ENCODE data around the gene NMNAT1. TPM values are rescaled to one million over a fixed set of nuclear protein-coding genes. Genes with fewer than 3 reads are reported as not detected.

NMNAT1 gene
- 10 to 100 TPM; 11.3 to 13.8 TPM for total RNA-seq

DNA sequence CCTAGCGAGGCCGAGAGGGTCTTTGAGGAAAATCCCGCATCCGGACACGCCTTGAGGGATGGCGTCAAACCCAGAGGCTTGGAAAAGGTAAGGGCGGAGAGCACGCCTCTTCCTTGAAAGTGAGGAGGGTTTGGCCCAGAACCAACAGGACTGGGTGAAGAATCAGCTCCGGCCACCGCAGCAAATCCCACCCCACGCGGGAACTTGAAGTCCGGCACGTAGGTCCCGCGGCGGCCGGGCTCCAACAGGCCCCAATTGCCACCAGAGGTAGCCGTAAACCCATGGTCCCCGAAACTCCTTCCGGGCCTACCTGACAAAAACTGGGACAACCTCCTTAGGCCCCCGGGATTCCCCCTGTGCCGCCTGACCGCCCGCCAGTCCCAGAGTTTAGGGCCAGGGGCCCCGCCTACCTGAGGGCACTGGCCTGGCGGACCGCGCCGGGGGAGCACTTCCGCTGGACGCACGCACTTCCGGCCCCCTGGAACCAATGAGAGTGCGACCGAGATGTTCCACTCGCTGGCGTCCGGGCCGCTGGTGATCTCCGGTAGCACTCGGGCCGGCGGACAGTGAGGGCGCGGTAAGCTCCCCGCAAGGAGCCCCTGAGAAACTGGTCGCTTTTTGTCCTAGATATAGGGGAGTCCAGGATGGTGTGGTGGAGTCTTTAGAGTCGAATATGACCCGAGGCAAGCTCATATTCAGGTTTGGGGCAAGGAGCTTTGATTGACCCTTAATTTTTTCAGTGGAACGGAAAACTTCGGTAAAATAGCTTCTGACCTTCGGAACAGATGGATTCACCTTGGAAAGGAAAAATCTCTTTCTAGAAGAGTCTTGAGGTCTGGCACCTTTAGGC is at the start of gene NMNAT1, which contains the start of gene LZIC:
Gene NMNAT1, plus strand, starts transcription at position 537 of the 850 bp plus-strand sequence. CDS start 28,599 bp downstream, outside the sequence.
Gene LZIC, minus strand, starts transcription at position 453 of the 850 bp plus-strand sequence. CDS start 6,772 bp downstream, outside the sequence.
- ChIA-PET POLR2A (interaction anchor here (0.7 to 1.8 kb wide), 5 partner anchors 32 to 455 kb away, joined by 3 to 6 read pairs (median 4); partner anchors contain the start of gene PGD), CTCF (interaction anchor here (1.0 to 2.4 kb wide), 4 partner anchors 39 to 140 kb away, joined by 3 to 11 read pairs (median 6); no protein-coding TSS in a partner anchor)

DNA sequence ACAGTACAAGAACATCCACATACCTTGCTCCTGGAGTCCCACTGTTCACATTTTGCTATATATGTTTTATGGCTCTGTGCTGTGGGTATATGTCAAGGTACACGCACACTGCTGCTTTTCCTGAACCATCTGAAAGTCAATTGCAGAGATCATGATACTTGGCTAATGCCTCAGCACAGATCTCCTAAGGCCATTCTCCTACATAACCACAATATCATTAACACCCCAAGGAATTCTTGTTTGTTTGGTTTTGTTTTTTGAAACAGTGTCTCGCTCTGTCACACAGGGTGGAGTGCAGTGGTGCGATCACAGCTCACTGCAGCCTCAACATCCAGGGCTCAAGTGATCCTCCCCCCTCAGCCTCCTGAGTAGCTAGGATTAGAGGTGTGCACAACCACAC is 49.2 kb upstream of the NMNAT1 start:
- ChIA-PET CTCF (interaction anchor here (1.0 kb wide), 1 partner anchor 9 kb away, joined by 5 read pairs; no protein-coding TSS in a partner anchor), POLR2A (no interaction called here)

DNA sequence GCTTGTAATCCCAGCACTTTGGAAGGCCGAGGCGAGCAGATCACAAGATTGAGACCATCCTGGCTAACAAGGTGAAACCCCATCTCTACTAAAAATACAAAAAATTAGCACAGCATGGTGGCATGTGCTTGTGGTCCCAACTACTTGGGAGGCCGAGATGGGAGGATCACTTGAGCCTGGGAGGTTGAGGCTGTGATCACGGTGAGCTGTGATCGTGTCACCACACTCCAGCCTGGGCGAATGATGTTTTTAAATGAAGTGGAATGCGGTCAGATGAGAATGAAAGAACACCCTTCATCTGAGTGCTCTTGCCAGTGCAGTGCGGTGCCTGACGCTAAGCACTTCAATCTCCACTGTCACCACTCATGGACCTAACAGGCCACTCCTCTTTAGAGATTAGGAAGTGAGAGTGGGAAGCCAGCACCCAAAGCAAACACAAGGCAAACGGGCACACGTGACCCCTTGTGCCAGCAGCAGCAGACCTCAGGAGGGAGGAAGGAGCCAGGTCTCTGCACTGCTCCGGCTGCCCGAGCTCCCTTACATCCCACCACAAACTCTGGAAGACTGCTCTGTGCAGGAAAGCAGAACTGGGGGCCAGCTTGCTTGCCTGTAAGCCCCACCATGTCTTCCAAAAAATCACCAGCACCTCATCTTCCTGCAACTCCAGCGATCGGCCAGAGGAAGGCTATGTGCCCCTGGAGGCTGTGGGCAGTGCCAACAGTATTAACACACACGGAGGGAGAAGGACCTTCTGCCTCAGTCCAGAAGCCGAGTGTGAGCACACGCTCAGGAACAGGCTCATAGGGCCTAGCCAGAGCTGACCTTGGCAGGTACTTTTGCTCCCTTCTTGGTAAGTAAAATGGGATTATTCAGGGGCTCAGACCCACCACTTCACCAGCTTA is 42.9 kb upstream of the NMNAT1 start:
- CTCF ChIA-PET, result interaction anchor here (0.7 to 0.8 kb wide), 2 partner anchors 67 to 115 kb away, joined by 3 read pairs; no protein-coding TSS in a partner anchor
- POLR2A ChIA-PET, result interaction anchor here (0.7 kb wide), 1 partner anchor 274 kb away, joined by 4 read pairs; no protein-coding TSS in a partner anchor

DNA sequence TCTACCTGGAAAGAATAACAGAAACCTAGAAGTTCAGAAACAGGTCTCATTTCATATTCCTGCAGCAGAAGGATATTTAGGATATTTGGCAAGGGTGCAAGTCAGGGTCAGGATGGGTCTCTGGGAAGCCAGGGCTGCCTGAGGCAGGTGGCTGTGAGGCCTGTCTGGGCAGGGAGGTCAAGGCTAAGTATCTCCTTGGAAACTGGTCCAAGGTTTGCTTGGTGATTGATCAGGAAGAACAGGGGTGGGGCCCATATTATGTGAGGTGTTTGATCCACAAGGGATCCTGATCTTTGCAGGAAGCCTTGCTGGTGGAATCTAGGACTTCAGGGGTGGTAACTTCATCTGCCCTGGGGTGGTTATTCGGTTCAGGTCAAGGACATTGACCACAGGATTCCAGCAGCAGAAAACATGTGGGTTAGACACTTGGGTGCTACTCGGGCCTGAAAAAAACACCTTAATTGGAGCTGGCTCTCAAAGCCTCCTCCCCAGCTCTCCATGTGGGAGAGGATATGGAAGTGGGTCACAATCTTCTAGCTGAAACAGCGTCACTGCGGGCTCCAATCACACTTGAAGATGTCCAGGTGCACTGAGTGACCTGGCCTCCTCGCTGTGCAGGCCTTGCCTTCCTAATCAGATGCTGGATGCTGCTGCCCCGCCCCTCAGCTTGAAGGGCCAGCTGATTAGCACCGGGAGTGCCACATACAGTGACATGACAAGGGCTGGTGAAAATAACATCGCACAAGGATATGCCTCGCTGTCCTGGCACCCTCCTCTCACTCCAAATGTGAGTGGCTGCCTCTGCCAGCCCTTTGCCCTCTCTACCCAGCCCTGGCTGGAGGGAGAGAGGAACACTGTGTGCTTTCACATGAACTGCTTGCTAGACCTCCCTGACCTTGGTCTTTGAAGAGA is 41.9 kb upstream of the NMNAT1 start:
- POLR2A ChIA-PET, result no interaction called here

DNA sequence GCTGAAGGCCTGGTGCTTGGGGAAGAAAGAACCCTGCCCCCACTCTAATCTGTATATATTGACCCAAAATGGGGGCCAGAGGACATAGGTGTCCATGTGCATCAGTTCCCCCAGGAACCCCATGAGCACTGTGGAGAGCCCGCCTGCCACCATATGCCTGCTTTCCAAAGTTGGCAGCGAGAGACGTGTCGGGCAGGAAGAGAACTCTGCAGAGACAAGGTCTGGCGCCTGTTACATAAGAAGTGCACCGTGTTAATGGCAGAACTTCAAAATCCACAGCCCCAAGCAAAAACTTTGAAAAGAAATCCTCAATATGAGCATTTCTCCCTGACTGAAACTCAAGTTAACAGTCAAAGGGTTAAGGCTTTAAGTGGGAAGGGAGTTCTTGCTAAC is 41.2 kb upstream of the NMNAT1 start:
- ChIA-PET POLR2A (no interaction called here), CTCF (interaction anchor here (0.6 kb wide), 1 partner anchor 395 kb away, joined by 5 read pairs; no protein-coding TSS in a partner anchor)

More for the DNA sequence above, 41.9 kb upstream of the NMNAT1 start:
- CTCF ChIA-PET, result interaction anchor here (0.6 kb wide), 1 partner anchor 395 kb away, joined by 5 read pairs; no protein-coding TSS in a partner anchor

DNA sequence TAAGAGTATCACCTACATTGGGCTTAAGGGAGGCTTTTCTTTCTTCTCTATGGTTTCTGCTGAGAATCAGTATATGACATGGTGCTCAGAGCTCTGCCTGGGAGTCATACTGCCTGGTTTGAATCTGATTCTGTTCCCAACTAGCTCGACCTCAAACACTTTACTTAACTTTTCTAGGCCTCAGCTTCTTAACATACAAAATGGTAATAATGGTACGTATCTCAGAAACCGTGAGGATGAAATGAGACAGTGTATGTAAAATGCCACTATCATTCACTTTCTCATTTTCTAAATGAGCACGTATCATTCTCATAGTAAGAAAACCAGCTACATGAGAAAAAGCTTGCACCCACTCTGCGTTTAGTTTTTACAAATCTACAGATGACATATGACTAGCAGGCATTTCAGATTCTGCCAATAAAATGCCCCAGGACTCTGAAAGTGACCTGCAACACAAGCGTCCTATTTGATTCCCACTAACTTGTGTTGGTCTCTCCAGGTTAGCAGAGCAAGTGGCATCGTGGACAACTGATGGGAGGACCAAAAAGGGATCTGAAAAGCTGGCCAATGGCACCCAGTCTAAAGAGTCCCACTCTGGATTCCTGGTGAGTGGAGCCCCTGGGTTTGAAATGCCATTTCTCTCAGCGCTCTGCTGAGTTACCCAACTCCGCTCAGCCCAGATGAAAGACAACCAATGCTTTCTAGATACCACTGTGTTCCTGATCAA is 39.3 kb upstream of the NMNAT1 start:
- ChIA-PET POLR2A (interaction anchor here (0.5 to 1.0 kb wide), 6 partner anchors 10 to 377 kb away, joined by 3 to 7 read pairs (median 4); no protein-coding TSS in a partner anchor), CTCF (interaction anchor here (0.7 to 2.1 kb wide), 5 partner anchors 10 to 277 kb away, joined by 3 to 8 read pairs (median 6); partner anchors contain the start of genes LZIC and NMNAT1)

DNA sequence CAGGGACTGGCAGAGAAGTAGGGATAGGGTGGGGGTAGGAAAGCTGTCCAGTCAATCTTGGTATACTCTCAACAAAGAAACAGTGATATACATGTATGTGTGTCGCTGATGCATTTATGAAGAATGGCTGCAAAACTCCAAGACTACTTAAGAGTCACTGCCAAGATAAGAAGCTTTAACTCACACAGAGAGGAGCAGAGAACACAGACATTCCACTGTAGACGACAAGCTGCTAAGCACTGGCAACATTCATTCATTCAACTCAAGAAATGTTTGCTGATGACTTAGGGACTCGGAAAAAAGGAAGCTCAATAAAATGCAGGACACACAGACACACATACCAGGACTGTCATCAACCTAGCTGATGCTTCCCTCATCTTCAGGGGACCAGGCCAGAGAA is 38.7 kb upstream of the NMNAT1 start:
- ChIA-PET POLR2A (interaction anchor here (0.6 kb wide), 1 partner anchor 21 kb away, joined by 7 read pairs; no protein-coding TSS in a partner anchor), CTCF (interaction anchor here (1.5 to 2.1 kb wide), 5 partner anchors 12 to 278 kb away, joined by 4 to 8 read pairs (median 6); partner anchors contain the start of genes LZIC and NMNAT1)

DNA sequence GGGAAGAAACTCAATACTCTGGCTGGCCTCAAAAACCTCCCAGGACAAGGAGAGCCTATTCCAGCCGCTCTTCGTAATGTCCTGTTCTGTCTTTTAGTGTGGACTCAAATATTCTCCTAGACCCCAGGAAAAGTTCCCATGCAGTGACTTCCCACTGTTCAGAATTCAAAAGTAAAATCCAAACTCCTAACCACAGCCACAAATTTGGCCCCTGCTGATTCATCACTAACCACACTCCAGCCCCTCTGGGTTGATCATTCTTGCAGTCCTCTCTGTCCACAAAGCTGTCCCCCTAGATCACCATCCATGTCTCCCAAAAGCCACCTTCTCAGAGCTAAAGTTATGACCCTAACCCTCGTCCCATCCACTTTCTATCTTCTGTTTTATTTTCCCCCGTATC is 38.3 kb upstream of the NMNAT1 start:
- CTCF ChIA-PET, result interaction anchor here (0.7 to 1.9 kb wide), 5 partner anchors 12 to 176 kb away, joined by 3 to 8 read pairs (median 4); partner anchors contain the start of genes LZIC and NMNAT1
- POLR2A ChIA-PET, result interaction anchor here (0.6 kb wide), 1 partner anchor 21 kb away, joined by 7 read pairs; no protein-coding TSS in a partner anchor

DNA sequence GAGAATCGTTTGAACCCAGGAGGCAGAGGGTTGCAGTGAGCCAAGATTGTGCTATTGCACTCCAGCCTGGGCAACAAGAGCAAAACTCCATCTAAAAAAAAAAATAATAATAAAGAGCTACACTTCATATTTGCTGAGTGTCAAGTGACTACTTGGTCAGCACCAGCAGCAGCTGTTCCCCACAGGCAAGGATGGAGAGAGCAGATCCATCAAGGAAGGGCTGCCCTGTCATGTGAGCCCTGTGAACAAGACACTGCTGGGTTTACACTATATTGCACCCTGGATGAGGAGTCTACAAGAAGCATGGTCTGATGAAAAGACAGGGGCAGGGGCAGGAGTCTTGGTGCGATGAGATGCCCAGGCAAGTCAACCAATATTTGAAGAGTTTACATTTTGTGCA is 36.8 kb upstream of the NMNAT1 start:
- POLR2A ChIA-PET, result no interaction called here
- CTCF ChIA-PET, result interaction anchor here (0.8 to 1.7 kb wide), 2 partner anchors 24 to 31 kb away, joined by 3 to 5 read pairs; no protein-coding TSS in a partner anchor

DNA sequence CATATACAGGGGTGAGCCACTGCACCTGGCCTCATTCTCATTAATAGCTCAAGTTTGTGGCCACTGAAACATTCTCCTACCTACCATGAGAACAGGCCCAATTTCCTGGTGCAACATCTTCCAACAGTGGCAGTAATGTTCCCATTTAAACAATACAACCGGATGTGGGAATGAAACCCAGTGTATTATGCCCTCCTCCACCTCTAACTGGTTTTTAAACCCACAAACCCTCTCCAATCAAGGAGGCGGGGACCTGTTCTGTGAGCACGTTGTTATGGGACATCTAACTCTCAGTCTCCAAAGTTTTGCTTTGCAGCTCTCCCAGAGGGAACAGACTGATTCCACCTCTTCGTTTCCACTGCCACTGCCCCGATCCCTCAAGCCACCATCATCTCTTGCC is 35.8 kb upstream of the NMNAT1 start:
- POLR2A ChIA-PET, result no interaction called here
- CTCF ChIA-PET, result interaction anchor here (0.5 to 1.7 kb wide), 5 partner anchors 9 to 453 kb away, joined by 3 to 7 read pairs (median 4); no protein-coding TSS in a partner anchor

DNA sequence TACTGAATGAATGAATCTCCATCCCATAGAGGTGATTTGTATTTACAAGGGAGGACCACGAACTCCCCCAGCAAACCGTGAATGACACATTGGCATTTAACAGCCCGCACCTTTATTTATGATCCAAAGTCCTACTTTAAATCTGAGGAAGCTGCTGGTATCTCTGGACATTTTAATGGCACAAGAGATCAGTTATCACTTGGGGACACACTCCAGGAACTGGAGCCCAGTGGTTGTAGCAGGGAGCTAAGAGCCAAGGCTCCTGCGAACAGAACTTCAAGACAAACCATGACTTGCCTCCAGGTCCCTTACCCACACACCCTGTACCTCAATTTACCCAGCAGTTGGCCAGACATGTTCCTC is 34.4 kb upstream of the NMNAT1 start:
- ChIA-PET CTCF (no interaction called here), POLR2A (interaction anchor here (1.4 kb wide), 1 partner anchor 34 kb away, joined by 6 read pairs; the partner anchor contains the start of genes LZIC and NMNAT1)

DNA sequence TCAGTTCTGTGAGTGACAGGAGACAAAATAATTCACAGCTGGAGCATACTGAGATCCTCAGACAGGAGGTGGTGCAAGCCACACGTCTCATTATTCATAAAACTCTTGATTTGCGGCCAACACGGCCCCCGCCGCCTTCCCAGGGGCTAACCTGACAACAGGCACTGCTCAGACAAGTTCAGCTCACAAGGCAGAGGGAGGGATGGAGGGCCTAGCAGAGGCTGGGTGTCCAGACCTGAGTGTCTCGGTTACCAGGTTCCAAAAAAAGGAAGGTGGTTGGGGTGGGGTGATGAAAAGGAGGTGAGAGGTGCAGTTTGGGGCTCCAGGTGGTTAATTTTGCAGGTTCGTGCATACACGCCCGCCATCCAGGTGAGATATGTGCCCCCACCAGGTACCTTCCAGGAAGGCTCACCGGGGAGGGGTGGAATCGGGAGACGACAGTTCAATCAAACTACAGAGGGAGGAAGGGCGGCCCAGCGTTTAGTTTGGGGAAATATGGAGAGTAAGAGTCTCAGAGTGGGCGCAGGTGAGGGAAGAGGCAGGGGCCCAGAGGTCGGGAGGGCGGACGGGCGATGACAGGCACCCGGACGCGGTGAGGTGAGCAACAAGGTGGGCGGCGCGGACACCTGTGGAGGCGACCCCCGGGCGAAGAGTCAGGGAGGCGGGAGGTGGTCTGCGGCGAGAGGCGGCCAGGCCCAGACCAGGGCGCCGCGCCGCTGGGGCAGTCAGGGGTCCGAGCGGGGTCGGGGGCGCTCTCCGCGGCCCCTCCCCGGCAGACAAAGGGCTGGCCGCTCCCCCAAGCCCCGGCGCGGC is 33.8 kb upstream of the NMNAT1 start:
- ChIA-PET CTCF (no interaction called here), POLR2A (interaction anchor here (0.6 to 1.4 kb wide), 2 partner anchors 34 to 1054 kb away, joined by 5 to 6 read pairs; partner anchors contain the start of genes LZIC and NMNAT1)

DNA sequence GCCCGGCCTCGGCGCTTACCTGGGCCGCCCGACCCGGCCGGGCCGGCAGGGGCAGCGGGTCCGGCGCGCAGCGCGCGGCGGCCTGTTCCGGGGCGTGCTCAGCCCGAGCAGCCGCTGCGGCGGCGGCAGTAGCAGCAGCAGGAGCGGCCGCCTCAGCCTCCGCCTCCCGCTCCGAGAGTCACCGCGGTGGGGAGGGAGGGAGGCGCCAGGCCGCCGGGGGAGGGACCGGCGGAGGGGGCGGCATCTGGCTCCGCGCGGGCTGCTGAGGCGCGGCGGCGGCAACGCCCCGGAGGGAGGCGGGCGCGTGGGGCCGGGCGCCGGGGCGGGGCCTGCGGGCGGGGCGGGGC is 33.2 kb upstream of the NMNAT1 start, which contains the start of gene CTNNBIP1:
Gene CTNNBIP1, minus strand, starts transcription at position 194 of the 347 bp plus-strand sequence. CDS start 38,205 bp downstream, outside the sequence.
- POLR2A ChIA-PET, result interaction anchor here (0.6 kb wide), 1 partner anchor 1054 kb away, joined by 5 read pairs; no protein-coding TSS in a partner anchor
- CTCF ChIA-PET, result no interaction called here

DNA sequence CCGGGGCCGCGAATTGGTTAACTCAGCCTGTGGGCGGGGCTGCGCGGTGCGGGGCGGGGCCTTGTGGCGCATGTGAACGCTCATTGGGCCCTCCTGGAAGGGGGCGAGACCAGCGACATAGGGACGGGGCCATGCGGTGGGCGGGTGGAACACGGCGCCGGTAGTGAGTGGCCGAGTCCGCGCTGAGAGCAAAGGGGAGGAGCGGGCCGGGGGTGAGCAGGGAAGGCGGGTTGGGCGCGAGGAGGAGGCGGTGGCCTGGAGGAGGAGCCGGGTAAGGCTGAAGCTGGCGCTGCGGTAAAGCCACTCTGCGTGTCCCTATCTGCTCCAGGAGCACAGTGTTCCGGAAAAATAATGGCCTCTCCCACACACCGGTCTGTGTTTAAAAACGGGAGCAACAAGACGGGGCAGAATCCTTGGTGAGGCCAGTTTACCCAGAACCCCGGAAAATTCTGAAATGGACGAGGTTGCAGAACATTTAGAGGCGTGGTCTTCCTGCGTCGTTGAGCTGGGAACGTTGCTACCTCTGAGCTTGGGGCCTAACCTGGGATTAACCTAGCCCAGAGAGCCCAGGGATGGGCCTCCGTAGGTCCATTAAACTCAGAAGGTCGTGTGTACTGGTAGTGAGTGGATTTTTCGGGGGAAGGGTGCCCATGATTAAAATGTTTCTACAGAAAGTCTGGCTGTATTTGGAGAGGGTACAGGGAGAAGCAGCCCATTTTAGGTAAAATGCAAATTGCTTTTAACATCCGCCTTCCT is 32.7 kb upstream of the NMNAT1 start:
- POLR2A ChIA-PET, result interaction anchor here (0.5 to 1.0 kb wide), 3 partner anchors 29 to 288 kb away, joined by 3 to 10 read pairs (median 4); partner anchors contain the start of genes LZIC and NMNAT1
- CTCF ChIA-PET, result interaction anchor here (0.6 kb wide), 2 partner anchors 38 to 519 kb away, joined by 3 read pairs; partner anchors contain the start of gene CENPS

DNA sequence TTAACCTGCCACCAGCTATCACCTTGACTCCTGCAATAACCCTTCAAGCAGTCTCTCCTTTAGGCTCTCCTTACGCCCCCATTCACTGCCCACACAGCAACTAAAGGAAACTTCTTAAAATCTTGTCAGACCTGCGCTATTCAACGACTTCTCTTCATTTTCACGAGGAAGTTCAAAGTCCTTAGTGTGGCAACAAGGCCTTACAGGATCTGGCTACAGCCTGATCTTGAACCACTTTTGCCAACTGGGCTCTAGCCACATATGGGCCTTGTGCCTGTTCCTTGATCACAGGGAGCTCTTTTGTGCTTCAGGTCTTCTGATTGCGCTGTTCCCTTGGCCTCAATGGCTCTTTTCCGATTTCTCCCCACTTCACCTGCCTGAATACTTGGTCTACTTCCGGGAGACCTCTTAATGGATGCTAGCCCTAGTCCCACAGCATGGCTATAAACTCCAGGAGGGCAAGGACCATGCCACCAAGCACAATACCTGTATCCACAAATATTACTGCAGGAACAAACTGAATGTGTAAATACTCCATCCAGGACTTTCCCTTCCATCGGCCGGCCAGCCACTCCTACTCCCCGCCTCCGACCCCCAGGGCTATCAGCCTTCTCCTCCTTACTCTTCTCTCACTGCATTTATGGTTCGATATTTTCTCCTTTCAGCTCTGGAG is 30.9 kb upstream of the NMNAT1 start:
- ChIA-PET CTCF (interaction anchor here (0.9 kb wide), 1 partner anchor 10 kb away, joined by 3 read pairs; no protein-coding TSS in a partner anchor), POLR2A (no interaction called here)

Data from activated CD8-positive, alpha-beta memory T cell treated with anti-CD3 and anti-CD28 coated beads for 36 hours (primary cell).